LNCAP (cell line): ENCODE measurements around the gene GRPEL1.

Source experiments
- CTCF ChIP-seq: fragments of 450-650 bp; IDR thresholded peaks from 2 replicates; pipeline ENCODE4 v1.5.1; 2017; ENCODE audit warnings: mild to moderate bottlenecking

GRPEL1 gene

GRCh38 chr4:7020856-7021255 is 47.0 kb downstream of the GRPEL1 start:
- TF ChIP-seq CTCF = no peak

- no peak for TF ChIP-seq CTCF
Observed at GRCh38 chr4:7020290-7020689, 47.6 kb downstream of the GRPEL1 start.

GRCh38 chr4:7019367-7019766 is 48.5 kb downstream of the GRPEL1 start:
- TF ChIP-seq CTCF = no peak

- TF ChIP-seq CTCF = no peak
Observed at GRCh38 chr4:7018281-7018680, 49.6 kb downstream of the GRPEL1 start.

GRCh38 chr4:7017446-7018048 is 50.3 kb downstream of the GRPEL1 start:
- no peak for TF ChIP-seq CTCF

- TF ChIP-seq CTCF = no peak
Observed at GRCh38 chr4:7016512-7016911, 51.4 kb downstream of the GRPEL1 start.

GRCh38 chr4:7016086-7016485 is 51.8 kb downstream of the GRPEL1 start:
- TF ChIP-seq CTCF = no peak

GRCh38 chr4:7015383-7016035 is 52.4 kb downstream of the GRPEL1 start:
- no peak for TF ChIP-seq CTCF
